Measurements from ENCODE around the gene SLC6A18.

DNA sequence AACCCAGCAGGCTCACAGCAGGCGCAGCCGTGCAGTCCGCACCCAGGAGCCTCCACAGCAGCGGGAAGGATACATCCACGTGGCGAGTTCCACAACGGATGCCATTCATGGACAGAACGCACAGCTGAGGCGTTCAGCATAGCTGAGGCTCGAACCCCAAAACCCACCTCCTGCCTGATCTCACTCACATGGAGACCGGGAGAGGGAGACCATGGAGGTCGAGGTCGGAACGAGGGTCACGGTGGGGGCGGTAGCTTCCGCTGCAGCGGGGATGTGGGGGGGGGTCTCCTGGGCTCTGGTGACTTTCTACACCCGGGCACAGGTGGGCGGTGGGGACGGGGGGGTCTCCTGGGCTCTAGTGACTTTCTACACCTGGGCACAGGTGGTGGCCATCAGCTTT, 52.1 kb downstream of the SLC6A18 start:
- TF ChIP-seq POLR2A (IDR thresholded peaks at IDR 0.05), result no peak
- TF ChIP-seq, protein P1, sequence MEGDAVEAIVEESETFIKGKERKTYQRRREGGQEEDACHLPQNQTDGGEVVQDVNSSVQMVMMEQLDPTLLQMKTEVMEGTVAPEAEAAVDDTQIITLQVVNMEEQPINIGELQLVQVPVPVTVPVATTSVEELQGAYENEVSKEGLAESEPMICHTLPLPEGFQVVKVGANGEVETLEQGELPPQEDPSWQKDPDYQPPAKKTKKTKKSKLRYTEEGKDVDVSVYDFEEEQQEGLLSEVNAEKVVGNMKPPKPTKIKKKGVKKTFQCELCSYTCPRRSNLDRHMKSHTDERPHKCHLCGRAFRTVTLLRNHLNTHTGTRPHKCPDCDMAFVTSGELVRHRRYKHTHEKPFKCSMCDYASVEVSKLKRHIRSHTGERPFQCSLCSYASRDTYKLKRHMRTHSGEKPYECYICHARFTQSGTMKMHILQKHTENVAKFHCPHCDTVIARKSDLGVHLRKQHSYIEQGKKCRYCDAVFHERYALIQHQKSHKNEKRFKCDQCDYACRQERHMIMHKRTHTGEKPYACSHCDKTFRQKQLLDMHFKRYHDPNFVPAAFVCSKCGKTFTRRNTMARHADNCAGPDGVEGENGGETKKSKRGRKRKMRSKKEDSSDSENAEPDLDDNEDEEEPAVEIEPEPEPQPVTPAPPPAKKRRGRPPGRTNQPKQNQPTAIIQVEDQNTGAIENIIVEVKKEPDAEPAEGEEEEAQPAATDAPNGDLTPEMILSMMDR (IDR thresholded peaks at IDR 0.05), result no peak

All from thyroid gland (tissue), 4 donors.